Mucosa of stomach (tissue), 1 donor: ENCODE data around the gene PPP1R15B.

Experiments
- H3K27me3 ChIP-seq: one replicate; pipeline ENCODE4 v1.7.0; 2013; ENCODE audit warnings: mild to moderate bottlenecking, low read length; ENCODE audit not compliant: control insufficient read depth, insufficient read depth
- H3K36me3 ChIP-seq: one replicate; pipeline ENCODE4 v1.7.0; 2013; ENCODE audit warnings: low read length; ENCODE audit not compliant: control insufficient read depth, insufficient read depth
- H3K4me1 ChIP-seq: one replicate; pipeline ENCODE4 v1.7.0; 2013; ENCODE audit warnings: mild to moderate bottlenecking, low read length; ENCODE audit not compliant: control insufficient read depth, insufficient read depth
- H3K4me3 ChIP-seq: one replicate; pipeline ENCODE4 v1.7.0; 2013; ENCODE audit warnings: low read length
- H3K9ac ChIP-seq: one replicate; pipeline ENCODE4 v1.7.0; 2013; ENCODE audit warnings: mild to moderate bottlenecking, low read length, moderate library complexity
- H3K9me3 ChIP-seq: one replicate; pipeline ENCODE4 v1.7.0; 2013; ENCODE audit warnings: mild to moderate bottlenecking, low read length, moderate library complexity; ENCODE audit not compliant: control insufficient read depth
- donor health status: Pancreatic carcinoma.

The PPP1R15B gene

DNA sequence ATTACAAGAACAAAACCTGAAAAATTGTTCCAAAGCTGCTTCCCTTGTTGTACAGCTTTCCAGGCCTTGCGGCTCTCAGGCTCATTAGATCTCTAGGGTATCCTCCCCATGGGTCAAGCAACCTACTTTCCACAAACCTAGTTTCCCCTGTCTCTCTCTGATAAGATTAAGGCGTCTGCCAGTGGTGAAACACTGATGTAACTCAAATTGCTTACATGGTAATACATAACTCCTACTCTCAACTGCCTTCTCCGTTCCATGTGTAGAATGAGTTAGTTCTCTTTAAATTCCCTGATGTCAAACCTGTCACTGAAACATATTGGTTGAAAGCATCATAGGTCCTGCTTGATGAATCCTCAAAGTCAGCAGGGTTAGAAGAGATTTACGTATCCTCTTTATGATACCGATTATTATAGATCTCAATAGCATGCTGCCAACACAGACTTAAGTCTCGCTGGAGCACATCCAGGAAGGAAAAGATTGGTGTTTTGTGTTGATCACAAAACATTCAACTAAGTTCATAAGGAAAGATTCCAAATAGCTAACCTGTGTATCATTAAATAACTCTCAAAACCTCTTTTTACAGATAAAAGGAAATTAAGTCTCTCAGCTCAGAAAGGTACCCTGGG, 10.6 kb downstream of the PPP1R15B start:
- Histone ChIP-seq H3K27me3 (no peaks in the 10 kb centered on the region), H3K9me3 (no peaks in the 10 kb centered on the region), H3K4me3 (no peak overlapping the region), H3K4me1 (peaks cover 10% of the 10 kb centered on the region), H3K36me3 (peaks cover 6% of the 10 kb centered on the region), H3K9ac (no peak overlapping the region)

GRCh38 chr1:204398197-204399125, 13.2 kb downstream of the PPP1R15B start:
- Histone ChIP-seq H3K9me3 (no peaks in the 10 kb centered on the region), H3K4me1 (peaks cover 10% of the 10 kb centered on the region), H3K9ac (no peak overlapping the region), H3K4me3 (no peak overlapping the region), H3K36me3 (peaks cover 6% of the 10 kb centered on the region), H3K27me3 (no peaks in the 10 kb centered on the region)

- H3K36me3 ChIP-seq: peaks cover 6% of the 10 kb centered on the region
- no peaks in the 10 kb centered on the region for H3K9me3 ChIP-seq
- no peaks in the 10 kb centered on the region for H3K27me3 ChIP-seq
- no peak overlapping the region for H3K9ac ChIP-seq
- H3K4me3 ChIP-seq: no peak overlapping the region
- peaks cover 16% of the 10 kb centered on the region for H3K4me1 ChIP-seq
Observed at GRCh38 chr1:204396015-204396583, 15.5 kb downstream of the PPP1R15B start.

DNA sequence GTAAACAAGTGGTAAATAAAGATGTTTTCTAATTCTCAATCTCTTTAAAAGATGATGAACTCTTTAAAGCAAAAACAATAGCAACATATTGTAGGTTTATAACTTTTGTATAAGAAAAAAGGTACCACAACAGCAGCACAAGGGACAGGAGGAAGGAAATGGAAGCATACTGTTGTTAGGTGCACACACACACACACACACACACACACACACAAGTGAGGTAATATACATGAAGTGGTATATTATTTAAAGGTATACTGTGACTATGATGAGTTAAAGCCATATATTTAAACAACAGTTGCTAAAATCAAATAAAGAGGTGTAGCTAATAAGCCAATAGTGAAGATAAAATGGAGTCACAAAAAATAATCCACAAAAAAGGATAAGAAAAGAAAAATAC, 20.0 kb downstream of the PPP1R15B start:
- Histone ChIP-seq H3K36me3 (no peaks in the 10 kb centered on the region), H3K9ac (no peak overlapping the region), H3K4me1 (peaks cover 11% of the 10 kb centered on the region), H3K27me3 (no peaks in the 10 kb centered on the region), H3K4me3 (no peak overlapping the region), H3K9me3 (no peaks in the 10 kb centered on the region)

DNA sequence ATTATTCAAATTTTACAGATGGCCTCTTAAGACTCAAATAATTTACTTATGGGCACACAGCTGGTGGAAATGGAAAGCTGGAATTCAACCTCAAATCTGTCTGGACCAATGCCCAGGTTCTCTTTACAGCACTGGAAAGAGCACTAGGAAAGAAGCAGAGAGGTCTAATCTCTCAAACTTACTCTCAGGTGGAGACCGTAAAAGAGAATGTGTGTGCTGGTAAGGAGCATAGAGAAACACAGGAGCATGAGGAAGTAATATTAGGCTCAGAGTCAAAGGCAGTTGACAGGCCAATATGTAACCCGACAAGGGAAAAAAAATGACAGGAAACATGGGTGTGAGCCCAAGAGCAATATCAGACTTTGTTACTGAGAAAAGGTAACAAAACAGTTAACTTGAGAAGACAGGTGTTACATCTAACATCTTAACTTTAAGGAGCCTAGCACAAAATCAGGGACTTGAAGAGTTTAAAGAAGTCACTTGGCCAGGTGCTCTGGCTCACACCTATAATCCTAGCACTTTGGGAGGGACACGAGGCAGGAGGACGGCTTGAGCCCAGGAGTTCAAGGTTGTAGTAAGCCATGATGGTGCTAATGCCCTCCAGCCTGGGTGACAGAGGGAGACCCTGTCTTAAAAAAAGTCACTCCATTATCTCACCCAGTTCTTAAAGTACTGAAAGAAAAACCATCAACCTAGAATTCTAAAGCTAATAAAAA, 20.7 kb downstream of the PPP1R15B start:
- no peaks in the 10 kb centered on the region for H3K36me3 ChIP-seq
- H3K9me3 ChIP-seq: no peaks in the 10 kb centered on the region
- no peaks in the 10 kb centered on the region for H3K27me3 ChIP-seq
- H3K4me1 ChIP-seq: peaks cover 11% of the 10 kb centered on the region
- no peak overlapping the region for H3K9ac ChIP-seq
- no peak overlapping the region for H3K4me3 ChIP-seq

GRCh38 chr1:204385727-204386126, 25.9 kb downstream of the PPP1R15B start:
- H3K36me3 ChIP-seq: no peaks in the 10 kb centered on the region
- H3K27me3 ChIP-seq: no peaks in the 10 kb centered on the region
- H3K4me3 ChIP-seq: no peak overlapping the region
- peaks cover 28% of the 10 kb centered on the region for H3K4me1 ChIP-seq
- no peaks in the 10 kb centered on the region for H3K9me3 ChIP-seq
- H3K9ac ChIP-seq: no peak overlapping the region

GRCh38 chr1:204384636-204385352, 26.8 kb downstream of the PPP1R15B start:
- Histone ChIP-seq H3K27me3 (no peaks in the 10 kb centered on the region), H3K36me3 (no peaks in the 10 kb centered on the region), H3K4me3 (no peak overlapping the region), H3K4me1 (peaks cover 26% of the 10 kb centered on the region), H3K9ac (no peak overlapping the region), H3K9me3 (no peaks in the 10 kb centered on the region)

GRCh38 chr1:204383163-204383904, 28.3 kb downstream of the PPP1R15B start:
- no peaks in the 10 kb centered on the region for H3K36me3 ChIP-seq
- no peak overlapping the region for H3K9ac ChIP-seq
- no peak overlapping the region for H3K4me3 ChIP-seq
- peaks cover 31% of the 10 kb centered on the region for H3K4me1 ChIP-seq
- no peaks in the 10 kb centered on the region for H3K9me3 ChIP-seq
- H3K27me3 ChIP-seq: peaks cover under 1% of the 10 kb centered on the region

GRCh38 chr1:204382714-204383083, 28.9 kb downstream of the PPP1R15B start:
- Histone ChIP-seq H3K27me3 (peaks cover 5% of the 10 kb centered on the region), H3K36me3 (no peaks in the 10 kb centered on the region), H3K4me3 (no peak overlapping the region), H3K4me1 (peaks cover 36% of the 10 kb centered on the region), H3K9me3 (no peaks in the 10 kb centered on the region), H3K9ac (no peak overlapping the region)

DNA sequence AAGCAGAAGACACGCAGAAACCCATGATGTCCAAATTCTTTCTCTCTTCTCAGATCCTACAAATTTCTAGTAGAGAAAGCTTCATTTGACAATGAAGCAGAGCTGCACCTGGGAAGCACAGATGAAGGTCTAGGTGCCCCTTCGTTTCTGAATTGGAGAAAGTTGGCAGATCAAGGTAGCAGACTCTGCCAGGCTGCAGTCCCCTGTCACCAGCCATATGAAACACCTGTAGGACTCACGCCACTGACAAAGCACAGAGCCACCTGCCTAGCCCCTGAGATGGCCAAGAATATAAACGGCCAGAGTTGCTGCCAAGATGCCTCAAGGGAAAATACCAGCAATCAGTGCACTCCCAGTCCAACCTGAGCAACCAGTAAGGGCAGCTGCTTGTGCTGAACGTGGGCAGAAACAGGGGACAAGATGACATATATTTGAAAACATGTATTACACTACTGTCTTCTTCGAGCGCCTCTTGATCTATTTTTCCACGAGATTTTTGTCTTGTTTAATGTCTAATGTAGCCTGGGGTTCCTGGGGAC, 31.3 kb downstream of the PPP1R15B start:
- no peaks in the 10 kb centered on the region for H3K36me3 ChIP-seq
- H3K9me3 ChIP-seq: no peaks in the 10 kb centered on the region
- H3K27me3 ChIP-seq: peaks cover 5% of the 10 kb centered on the region
- no peak overlapping the region for H3K4me3 ChIP-seq
- H3K9ac ChIP-seq: no peak overlapping the region
- peaks cover 38% of the 10 kb centered on the region for H3K4me1 ChIP-seq
